ENCODE results near the gene AKT1S1.

DNA sequence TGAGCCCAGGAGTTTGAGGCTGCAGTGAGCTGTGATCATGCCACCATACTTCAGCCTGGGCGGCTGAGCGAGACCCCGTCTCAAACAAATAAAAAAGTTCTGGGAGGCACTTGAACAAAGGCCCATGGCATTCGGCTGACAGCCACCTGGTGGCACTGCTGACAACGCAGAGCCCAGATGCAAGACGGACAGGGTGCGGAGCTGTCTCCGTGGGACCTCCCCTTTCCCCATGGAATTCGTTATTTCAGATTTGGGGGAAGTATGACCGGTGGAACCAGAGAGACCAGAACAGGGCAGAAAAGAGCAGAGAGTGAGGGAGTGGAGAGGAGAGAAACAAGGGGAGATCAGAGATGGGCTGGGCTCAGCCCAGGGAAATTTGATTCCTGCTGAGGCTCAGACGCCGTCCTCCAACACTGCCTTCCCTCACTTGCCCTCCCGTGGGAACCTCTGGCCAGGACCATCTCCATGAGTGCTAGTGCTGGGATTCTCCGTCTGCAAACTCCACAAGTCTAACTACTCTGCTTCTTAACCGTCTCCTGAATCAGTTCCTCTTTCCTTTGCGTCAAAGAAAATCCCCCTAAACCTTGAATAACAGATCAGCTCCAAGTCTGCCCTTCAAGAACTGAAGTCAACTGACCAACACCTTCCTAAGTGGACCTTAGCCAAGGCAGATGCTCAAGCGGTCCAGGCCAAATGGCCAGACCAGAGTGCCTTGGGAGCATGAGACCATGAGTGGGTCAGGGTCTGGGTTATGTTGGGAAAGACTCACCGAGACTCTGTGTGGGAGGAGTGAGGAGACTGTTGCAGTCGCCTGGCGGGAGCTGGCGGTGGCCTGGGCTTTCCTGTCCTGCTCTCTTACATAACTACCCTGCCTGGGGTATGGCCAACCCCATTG is 39.9 kb upstream of the AKT1S1 start:
- TF ChIP-seq PAX5 (IDR thresholded peaks at IDR 0.05; ENCODE audit: insufficient read depth, low read length, severe bottlenecking) = no peak
- peak; percentile 23; the same call in 1 of the 2 replicates for TF ChIP-seq POLR2A (IDR thresholded peaks at IDR 0.05; ENCODE audit: low read depth, low read length)
- no peak for TF ChIP-seq POLR2AphosphoS5 (IDR thresholded peaks at IDR 0.05; ENCODE audit: low read depth, low read length)
- TF ChIP-seq SPI1 (IDR thresholded peaks at IDR 0.05; ENCODE audit: low read depth, low read length) = peak; percentile 88
- no peak for TF ChIP-seq TAF1 (IDR thresholded peaks at IDR 0.05; ENCODE audit: low read depth, low read length)

Measured in GM12891 (cell line).